GM13977 (cell line): Measurements from ENCODE around the gene PIM3.

ENCODE experiments used
- DNase-seq: peaks from one replicate; pipeline ENCODE4 v3.0.0; 2012; ENCODE audit warnings: low spot score
- CTCF ChIP-seq: IDR thresholded peaks from 2 replicates; pipeline ENCODE4 v1.5.1; 2012; ENCODE audit warnings: mild to moderate bottlenecking, control low read depth; ENCODE audit not compliant: insufficient read depth; ENCODE audit errors: extremely low read depth, missing control alignments
- in situ Hi-C: fragments of 300-500 bp; cut with MboI; formaldehyde crosslinking; loops from one replicate; pipeline ENCODE4 v1.12.0; 2022; ENCODE audit warnings: low sequenced_read_pairs, low pct_unique_long_range_greater_than_20kb, mixed read lengths, inconsistent platforms; ENCODE audit not compliant: unreplicated experiment

PIM3 gene

DNA sequence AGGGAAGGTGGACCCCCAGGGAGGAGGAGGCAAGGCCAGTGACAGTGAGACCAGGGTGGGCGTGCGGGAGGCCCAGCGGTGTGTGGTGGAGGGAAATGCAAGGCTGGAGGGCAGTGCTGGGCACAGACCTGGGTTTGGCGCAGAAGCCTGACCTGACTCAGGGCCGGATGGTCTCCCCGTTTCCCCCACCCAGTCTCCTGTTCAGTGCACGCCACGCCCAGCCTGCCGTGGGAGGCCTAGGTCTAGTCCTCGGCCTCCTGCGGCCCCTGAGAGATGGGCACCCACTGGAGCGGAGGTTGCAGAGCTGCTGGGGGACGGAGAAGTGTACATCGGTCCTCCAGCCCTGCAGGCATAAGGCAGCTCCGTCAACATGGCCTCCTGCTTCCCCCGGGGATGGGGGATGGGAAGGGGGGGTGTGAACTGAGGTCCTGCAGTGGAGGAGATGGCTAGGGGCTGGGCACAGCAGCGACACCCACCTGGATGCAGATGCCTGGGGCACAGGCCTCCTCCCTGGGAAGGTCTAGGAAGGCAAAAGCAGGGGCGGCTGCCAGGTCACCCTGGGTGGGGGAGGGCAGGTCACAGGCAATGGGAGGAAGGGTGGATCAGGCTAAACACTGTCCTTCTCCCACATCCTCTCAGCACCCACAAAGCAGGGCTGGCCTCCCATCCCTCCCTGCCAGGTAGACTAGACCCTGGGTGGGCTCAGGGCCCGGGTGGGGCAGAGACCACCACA is 36.1 kb downstream of the PIM3 start:
- TF ChIP-seq CTCF, result no peak
- in situ Hi-C loops, result no loop called here

DNA sequence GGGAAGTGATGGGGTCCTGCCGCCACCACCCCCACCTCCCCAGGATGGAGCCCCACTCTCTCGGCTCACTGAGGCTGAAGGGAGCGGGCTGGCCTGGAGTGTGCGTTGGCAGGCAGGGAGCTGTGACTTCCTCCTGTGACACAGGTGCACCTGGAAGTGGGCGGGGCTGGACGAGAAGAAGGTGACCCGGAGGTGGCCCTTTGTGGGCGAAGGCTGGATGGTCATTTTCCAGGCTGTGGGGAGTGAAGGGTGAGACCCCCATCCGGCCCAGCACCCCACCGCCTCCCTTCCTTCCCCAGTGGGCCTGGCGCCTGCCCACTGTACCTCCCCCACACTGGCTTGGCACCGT is 36.7 kb downstream of the PIM3 start:
- DNase-seq, result no peak
- TF ChIP-seq CTCF, result no peak
- in situ Hi-C loops, result no loop called here

More for the DNA sequence above, 36.1 kb downstream of the PIM3 start:
- DNase-seq, result no peak

DNA sequence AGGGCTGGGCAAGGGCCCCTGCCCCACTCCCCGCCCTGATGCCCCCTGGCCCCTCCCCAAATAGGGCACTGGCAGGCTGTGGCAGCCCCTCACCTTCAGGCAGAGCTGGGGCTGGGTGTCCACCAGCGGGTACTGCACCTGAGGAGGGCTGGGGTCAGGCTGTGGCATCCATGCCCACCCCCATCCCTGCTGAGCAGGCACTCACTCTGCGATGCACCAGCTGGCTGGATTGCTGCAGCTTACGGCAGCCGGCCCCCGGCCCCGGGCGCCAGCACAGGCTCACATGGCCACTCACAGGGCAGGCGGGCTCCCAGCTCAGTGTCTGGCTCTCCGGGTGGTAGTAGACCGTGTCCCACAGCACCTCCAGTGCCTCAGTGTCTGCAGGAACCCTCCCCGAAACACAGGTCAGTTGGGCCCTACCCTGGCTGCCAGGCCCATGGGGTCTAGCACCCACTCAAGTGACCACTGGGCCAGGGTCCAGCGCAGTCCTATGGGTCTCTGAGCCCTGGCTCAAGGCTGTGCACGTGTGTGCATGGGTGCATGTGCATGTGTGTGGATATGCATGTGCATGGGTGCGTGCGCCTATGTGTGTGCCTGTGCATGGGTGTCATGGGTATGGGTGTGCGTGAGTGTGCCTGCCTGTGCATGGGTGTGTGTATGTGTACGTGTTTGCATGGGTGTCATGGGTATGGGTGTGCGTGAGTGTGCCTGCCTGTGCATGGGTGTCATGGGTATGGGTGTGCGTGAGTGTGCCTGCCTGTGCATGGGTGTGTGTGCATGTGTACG is 37.6 kb downstream of the PIM3 start:
- TF ChIP-seq CTCF, result no peak
- in situ Hi-C loops, result no loop called here
- DNase-seq, result no peak

- TF ChIP-seq CTCF, result no peak
- DNase-seq, result no peak
- in situ Hi-C loops, result no loop called here
Measured at GRCh38 chr22:49998718-49999062, 38.1 kb downstream of the PIM3 start.

DNA sequence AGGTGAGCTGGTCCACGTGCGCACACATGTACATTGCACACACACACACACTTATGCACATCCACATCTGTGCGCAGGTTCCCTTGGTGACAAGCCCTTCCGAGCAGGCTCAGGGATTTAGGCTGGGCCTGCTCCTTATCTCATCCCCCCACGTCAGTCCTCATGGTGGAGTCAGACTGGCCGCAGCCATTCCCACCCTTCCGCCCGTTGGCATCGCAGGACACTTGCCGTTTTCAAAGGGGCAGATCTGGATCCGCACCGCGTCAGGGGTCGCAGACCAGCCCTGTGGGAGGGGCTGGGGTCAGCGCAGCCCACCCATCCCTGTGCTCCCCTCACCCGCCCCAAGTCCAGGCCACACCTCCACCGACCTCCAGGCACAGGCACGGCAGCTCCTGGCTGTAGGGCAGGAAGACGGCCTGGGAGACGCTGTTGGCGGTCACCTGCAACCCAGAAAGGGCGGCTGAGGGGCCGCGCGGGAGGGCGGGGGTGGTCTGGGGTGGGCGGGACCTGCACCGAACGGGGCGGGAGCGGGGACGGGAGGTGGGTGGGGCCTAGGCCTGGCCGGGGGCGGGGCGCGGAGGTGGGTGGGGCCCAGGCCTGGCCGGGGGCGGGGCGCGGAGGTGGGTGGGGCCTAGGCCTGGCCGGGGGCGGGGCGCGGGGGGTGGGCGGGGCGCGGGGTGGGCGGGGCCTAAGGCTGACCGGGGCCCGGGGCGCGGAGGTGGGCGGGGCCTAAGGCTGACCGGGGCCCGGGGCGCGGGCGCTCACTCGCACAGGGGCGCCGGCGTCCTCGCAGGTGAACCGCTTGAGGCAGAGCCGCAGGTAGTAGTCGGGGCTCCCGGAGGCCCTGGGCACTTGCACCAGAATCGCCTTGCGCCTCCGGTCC is 38.7 kb downstream of the PIM3 start:
- DNase-seq, result no peak
- TF ChIP-seq CTCF, result no peak

GRCh38 chr22:49999946-50000586 is 39.5 kb downstream of the PIM3 start:
- no peak for DNase-seq
- no peak for TF ChIP-seq CTCF
- in situ Hi-C loops, result no loop called here

More for the DNA sequence above, 38.7 kb downstream of the PIM3 start:
- in situ Hi-C loops, result no loop called here
